PFSK-1 (cell line): ENCODE results near the gene NIT1. TPM values are rescaled to one million over a fixed set of nuclear protein-coding genes. Genes with fewer than 3 reads are reported as not detected.
A peak's percentile ranks its signal among the peaks of the same experiment; 100 is the strongest.

ENCODE experiments used
- FOXP2 ChIP-seq: optimal IDR thresholded peaks from 2 replicates; pipeline ENCODE3; 2011; ENCODE audit warnings: borderline replicate concordance, control low read depth, inconsistent platforms; ENCODE audit not compliant: insufficient read depth; ENCODE audit errors: extremely low read length, extremely low read depth
- POLR2AphosphoS5 ChIP-seq: IDR thresholded peaks from 2 replicates; pipeline ENCODE4 v1.6.1; 2012; ENCODE audit warnings: low read depth, mild to moderate bottlenecking, control low read depth, low read length, moderate library complexity
- SIN3A ChIP-seq: IDR thresholded peaks from 2 replicates; pipeline ENCODE4 v1.6.1; 2012; ENCODE audit warnings: mild to moderate bottlenecking, low read length, moderate library complexity, borderline replicate concordance; ENCODE audit not compliant: insufficient read depth
- TAF1 ChIP-seq: IDR thresholded peaks from 2 replicates; pipeline ENCODE4 v1.6.1; 2012; ENCODE audit warnings: low read length, control low read depth, borderline replicate concordance; ENCODE audit not compliant: insufficient read depth
- polyA plus RNA-seq: library from polyadenylated mRNA; unstranded; fragments of >200 nt; gene quantifications from one replicate; pipeline ENCODE4 v1.2.1, GENCODE V29; 2012; ENCODE audit warnings: low read depth, missing spikeins; ENCODE audit not compliant: insufficient read length
- TF ChIP-seq, protein P1 (sequence below), 2 experiments: IDR thresholded peaks; 2 replicates each; pipeline versions ENCODE4 v1.6.1 to v1.8.0; 2011 to 2012; ENCODE audit warnings: low read depth in 2 of 2, low read length in 2 of 2, control low read depth in 1 of 2, inconsistent platforms in 1 of 2, mild to moderate bottlenecking in 1 of 2, moderate library complexity in 1 of 2; ENCODE audit not compliant: insufficient read depth in 1 of 2

NIT1 gene, protein sequence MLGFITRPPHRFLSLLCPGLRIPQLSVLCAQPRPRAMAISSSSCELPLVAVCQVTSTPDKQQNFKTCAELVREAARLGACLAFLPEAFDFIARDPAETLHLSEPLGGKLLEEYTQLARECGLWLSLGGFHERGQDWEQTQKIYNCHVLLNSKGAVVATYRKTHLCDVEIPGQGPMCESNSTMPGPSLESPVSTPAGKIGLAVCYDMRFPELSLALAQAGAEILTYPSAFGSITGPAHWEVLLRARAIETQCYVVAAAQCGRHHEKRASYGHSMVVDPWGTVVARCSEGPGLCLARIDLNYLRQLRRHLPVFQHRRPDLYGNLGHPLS
- polyA plus RNA-seq: 42.2 TPM

GRCh38 chr1:161117759-161118581, at the start of gene NIT1, which contains the start of gene PFDN2:
TSS of gene NIT1 (plus strand) at chr1:161118105. CDS start at chr1:161118177, 72 bp downstream.
TSS of gene PFDN2 (minus strand) at chr1:161118037. CDS start at chr1:161118026, 11 bp downstream.
- TF ChIP-seq SIN3A: peak; percentile 77; the same call in 1 of the 2 replicates
- peak; percentile 98 for TF ChIP-seq TAF1
- peak; percentile 97 for TF ChIP-seq FOXP2
- TF ChIP-seq, protein P1, sequence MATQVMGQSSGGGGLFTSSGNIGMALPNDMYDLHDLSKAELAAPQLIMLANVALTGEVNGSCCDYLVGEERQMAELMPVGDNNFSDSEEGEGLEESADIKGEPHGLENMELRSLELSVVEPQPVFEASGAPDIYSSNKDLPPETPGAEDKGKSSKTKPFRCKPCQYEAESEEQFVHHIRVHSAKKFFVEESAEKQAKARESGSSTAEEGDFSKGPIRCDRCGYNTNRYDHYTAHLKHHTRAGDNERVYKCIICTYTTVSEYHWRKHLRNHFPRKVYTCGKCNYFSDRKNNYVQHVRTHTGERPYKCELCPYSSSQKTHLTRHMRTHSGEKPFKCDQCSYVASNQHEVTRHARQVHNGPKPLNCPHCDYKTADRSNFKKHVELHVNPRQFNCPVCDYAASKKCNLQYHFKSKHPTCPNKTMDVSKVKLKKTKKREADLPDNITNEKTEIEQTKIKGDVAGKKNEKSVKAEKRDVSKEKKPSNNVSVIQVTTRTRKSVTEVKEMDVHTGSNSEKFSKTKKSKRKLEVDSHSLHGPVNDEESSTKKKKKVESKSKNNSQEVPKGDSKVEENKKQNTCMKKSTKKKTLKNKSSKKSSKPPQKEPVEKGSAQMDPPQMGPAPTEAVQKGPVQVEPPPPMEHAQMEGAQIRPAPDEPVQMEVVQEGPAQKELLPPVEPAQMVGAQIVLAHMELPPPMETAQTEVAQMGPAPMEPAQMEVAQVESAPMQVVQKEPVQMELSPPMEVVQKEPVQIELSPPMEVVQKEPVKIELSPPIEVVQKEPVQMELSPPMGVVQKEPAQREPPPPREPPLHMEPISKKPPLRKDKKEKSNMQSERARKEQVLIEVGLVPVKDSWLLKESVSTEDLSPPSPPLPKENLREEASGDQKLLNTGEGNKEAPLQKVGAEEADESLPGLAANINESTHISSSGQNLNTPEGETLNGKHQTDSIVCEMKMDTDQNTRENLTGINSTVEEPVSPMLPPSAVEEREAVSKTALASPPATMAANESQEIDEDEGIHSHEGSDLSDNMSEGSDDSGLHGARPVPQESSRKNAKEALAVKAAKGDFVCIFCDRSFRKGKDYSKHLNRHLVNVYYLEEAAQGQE (IDR thresholded peaks at IDR 0.05; ENCODE audit: insufficient read depth in 1 of 2, low read depth in 2 of 2, low read length in 2 of 2): peak; percentile 24 to 60; a peak in 3 of 4 replicates
- peak; percentile 95 for TF ChIP-seq POLR2AphosphoS5

GRCh38 chr1:161068306-161069234, 49.3 kb upstream of the NIT1 start:
- TF ChIP-seq SIN3A: no peak
- TF ChIP-seq, protein P1 (IDR thresholded peaks at IDR 0.05; ENCODE audit: insufficient read depth in 1 of 2, low read depth in 2 of 2, low read length in 2 of 2): no peak
- TF ChIP-seq TAF1: no peak
- TF ChIP-seq FOXP2: no peak
- TF ChIP-seq POLR2AphosphoS5: no peak

- TF ChIP-seq POLR2AphosphoS5: no peak
- TF ChIP-seq, protein P1 (IDR thresholded peaks at IDR 0.05; ENCODE audit: insufficient read depth in 1 of 2, low read depth in 2 of 2, low read length in 2 of 2): no peak
Observed at GRCh38 chr1:161069241-161069640, 48.7 kb upstream of the NIT1 start.

DNA sequence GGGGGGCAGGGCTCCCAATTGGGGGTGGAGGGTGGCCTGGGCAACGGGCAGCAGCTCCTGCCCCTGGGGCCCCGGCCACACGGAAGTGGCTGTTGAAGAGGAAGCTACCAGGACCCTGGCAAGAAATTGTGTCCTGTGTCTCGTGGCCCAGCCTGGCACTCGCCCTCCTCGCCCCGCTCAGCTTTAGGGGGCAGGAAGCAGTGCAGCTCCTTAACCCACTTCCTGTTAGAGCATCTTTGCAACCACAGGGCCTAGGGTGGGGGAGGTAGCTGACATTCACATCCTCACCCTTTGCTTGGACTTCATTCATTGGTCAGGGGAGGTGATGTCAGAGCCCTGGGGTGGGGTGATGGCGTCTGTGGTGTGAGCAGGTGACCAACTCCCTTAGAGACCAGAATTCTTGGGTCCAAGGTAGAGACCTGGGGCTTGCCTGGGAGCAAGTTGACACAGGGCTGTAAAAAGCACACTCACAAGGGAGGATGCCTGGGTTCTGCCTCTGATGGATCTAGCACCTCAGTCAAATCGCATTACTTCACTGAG, 48.1 kb upstream of the NIT1 start, which contains the start of gene ARHGAP30:
ARHGAP30 (minus strand) TSS at position 161 of the 540 bp plus-strand sequence. CDS start 267 bp downstream, outside the sequence.
- TF ChIP-seq SIN3A (no peak), POLR2AphosphoS5 (no peak), TAF1 (no peak), FOXP2 (no peak)
- TF ChIP-seq, protein P1 (IDR thresholded peaks at IDR 0.05; ENCODE audit: insufficient read depth in 1 of 2, low read depth in 2 of 2, low read length in 2 of 2): no peak
